Gastrocnemius medialis (tissue), 4 donors: ENCODE data around the gene SFMBT2.

Experiments used
- CTCF ChIP-seq, 5 experiments: fragments of 450-650 bp in 3 of 5; fragments of 200-600 bp in 2 of 5; sonication (generic) in 2 of 5; IDR thresholded peaks in 4 of 5; conservative IDR thresholded peaks in 1 of 5; 1 replicate in 4 of 5; 2 replicates in 1 of 5; pipeline ENCODE4 v1.5.1; 2016 to 2019; ENCODE audit warnings: antibody characterized with exemption in 5 of 5, mild to moderate bottlenecking in 3 of 5, moderate library complexity in 3 of 5
- POLR2A ChIP-seq, 2 donors: fragments of 450-650 bp; IDR thresholded peaks; one replicate each; pipeline ENCODE4 v1.6.1; 2017; ENCODE audit warnings: antibody characterized with exemption in 2 of 2, mild to moderate bottlenecking in 2 of 2, moderate library complexity in 2 of 2

- TF ChIP-seq CTCF (IDR thresholded peaks at IDR 0.05 in 4 of 5, conservative IDR thresholded peaks at IDR 0.05 in 1 of 5) (no peak), POLR2A (IDR thresholded peaks at IDR 0.05) (no peak)
Measured at GRCh38 chr10:7265396-7266123, 145.3 kb downstream of the SFMBT2 start.
